T1000 (cell line): Measurements from ENCODE around the gene APOBEC3H.

ENCODE experiments used
- DNase-seq: peaks from one replicate; lab custom pipeline; 2025; ENCODE audit warnings: mixed read lengths; lab: John Stamatoyannopoulos, UW

Gene APOBEC3H

GRCh38 chr22:39081016-39081415, 16.0 kb upstream of the APOBEC3H start:
- DNase-seq = no peak

GRCh38 chr22:39081598-39081997, 15.4 kb upstream of the APOBEC3H start:
- no peak for DNase-seq

GRCh38 chr22:39083212-39084165, 13.6 kb upstream of the APOBEC3H start:
- no peak for DNase-seq

GRCh38 chr22:39084666-39085065, 12.4 kb upstream of the APOBEC3H start:
- DNase-seq = no peak

- no peak for DNase-seq
Measured at GRCh38 chr22:39087098-39087497, 9.9 kb upstream of the APOBEC3H start.

GRCh38 chr22:39087881-39088684, 9.0 kb upstream of the APOBEC3H start:
- no peak for DNase-seq

- DNase-seq = no peak
Measured at GRCh38 chr22:39088685-39089032, 8.4 kb upstream of the APOBEC3H start.

GRCh38 chr22:39089928-39090327, 7.1 kb upstream of the APOBEC3H start:
- DNase-seq = no peak

GRCh38 chr22:39090426-39091064, 6.5 kb upstream of the APOBEC3H start:
- DNase-seq = no peak

- DNase-seq = no peak
Measured at GRCh38 chr22:39091126-39092081, 5.6 kb upstream of the APOBEC3H start.

- DNase-seq = no peak
Measured at GRCh38 chr22:39092111-39092862, 4.8 kb upstream of the APOBEC3H start.

GRCh38 chr22:39094717-39095389, 2.2 kb upstream of the APOBEC3H start:
- DNase-seq = no peak

- DNase-seq = no peak
Measured at GRCh38 chr22:39095971-39096370, 1.1 kb upstream of the APOBEC3H start.

- DNase-seq = no peak
Measured at GRCh38 chr22:39098026-39098425, 982 bp downstream of the APOBEC3H start.

- no peak for DNase-seq
Measured at GRCh38 chr22:39098576-39098975, 1.5 kb downstream of the APOBEC3H start.

- DNase-seq = no peak
Measured at GRCh38 chr22:39101226-39101625, 4.2 kb downstream of the APOBEC3H start.

GRCh38 chr22:39103431-39103830, 6.4 kb downstream of the APOBEC3H start:
- DNase-seq = no peak

GRCh38 chr22:39106326-39106725, 9.3 kb downstream of the APOBEC3H start:
- no peak for DNase-seq

- no peak for DNase-seq
Measured at GRCh38 chr22:39108487-39108886, 11.4 kb downstream of the APOBEC3H start.

- DNase-seq = no peak
Measured at GRCh38 chr22:39109361-39109760, 12.3 kb downstream of the APOBEC3H start.
